GM19438 (cell line): Measurements from ENCODE around the gene SEPTIN2.
"Not testable (repeated sequence)": the region's sequence is repeated elsewhere in the genome, so short reads cannot be mapped to it uniquely, and the experiment has no call there.

ENCODE experiments used
- ATAC-seq: cut with Tn5 transposase; IDR thresholded peaks from one replicate; pipeline ENCODE4 v1.9.1; 2021; ENCODE audit warnings: low read depth; ENCODE audit not compliant: unreplicated experiment

The SEPTIN2 gene

DNA sequence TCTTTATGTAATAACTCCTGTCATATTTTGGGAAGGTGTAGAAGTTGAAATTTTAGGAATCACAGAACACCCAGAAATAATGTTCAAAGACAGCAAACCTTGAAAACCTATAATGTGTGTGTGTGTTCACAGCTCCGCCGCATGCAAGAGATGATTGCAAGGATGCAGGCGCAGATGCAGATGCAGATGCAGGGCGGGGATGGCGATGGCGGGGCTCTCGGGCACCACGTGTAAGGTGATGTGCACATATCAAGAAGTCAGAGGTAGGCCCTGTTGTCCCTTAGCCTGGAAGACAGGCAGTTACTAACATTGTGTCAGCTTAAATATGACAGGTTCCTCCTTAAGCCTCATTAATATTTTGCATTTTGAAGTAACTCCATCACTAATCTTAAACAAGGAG, 34.2 kb downstream of the SEPTIN2 start:
- no peak for ATAC-seq

DNA sequence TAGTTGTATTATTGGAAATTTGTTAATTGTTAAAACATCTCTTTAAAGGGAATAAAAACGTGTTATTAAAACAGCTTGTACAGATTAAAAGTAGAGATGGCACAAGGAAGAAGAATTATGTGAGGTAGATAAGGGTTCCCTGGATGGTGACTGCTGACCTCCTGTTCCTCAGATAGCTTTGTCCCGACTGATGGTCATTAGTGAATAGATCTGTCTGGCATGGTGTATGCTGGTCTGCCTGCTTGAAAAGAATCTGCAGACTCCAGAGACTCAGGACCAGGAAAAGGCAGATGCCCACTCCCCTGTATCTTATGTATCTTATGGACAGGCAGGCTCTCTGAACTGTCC, 34.8 kb downstream of the SEPTIN2 start:
- no peak for ATAC-seq

DNA sequence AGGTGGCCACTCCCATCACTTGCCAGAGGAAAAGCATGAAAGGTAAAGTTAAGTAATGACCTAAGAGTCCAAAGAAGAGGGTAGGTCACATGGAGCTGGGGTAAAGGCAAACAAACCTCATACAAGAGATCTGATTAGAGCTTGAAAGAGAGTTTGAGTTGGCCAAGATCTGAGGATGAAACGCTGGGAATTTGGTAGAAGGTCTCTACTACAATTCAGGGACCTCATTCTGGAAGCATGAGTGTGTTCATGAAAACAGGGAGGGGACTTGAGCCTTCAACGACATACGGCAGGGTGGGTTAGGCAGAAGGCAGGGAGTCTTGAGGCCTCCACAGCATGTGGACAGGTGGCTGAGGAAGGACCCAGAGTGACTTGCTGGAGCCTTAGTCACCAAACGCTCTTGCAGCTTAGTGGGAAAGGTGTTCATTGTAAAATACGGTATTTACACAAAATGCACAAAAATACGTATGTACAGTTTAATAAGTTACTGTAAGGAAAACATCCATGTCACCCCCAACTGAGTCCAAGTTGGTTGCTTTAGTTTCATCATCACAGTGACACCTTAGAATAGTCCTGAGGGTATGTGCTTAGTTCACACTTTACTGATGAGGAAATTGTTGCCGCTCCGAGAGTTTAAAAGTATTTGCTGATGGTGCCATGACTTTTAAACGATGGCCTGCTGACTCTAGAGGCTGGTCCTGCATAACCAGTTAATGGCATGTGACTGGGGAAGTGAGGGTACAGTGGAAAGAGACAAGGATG, 35.3 kb downstream of the SEPTIN2 start:
- no peak for ATAC-seq

DNA sequence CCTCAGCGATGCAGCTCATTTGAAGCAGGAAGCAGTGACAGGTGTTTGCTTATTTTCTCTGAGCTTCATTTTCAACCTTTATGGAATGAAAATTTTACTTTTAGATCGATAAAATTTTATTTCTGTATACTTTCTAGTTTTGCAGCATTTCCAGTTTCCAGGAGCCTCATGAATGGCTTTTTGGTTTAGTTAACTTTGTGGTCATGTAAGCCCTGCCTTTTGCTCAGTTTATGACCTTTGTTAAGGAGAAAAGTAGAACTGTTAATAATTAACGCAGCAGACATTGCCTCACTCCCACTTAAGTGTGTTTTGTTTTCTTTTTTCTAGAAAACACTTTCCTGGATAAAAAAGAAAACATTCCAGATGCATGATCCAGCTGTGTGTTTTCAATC, 35.9 kb downstream of the SEPTIN2 start:
- ATAC-seq: no peak

DNA sequence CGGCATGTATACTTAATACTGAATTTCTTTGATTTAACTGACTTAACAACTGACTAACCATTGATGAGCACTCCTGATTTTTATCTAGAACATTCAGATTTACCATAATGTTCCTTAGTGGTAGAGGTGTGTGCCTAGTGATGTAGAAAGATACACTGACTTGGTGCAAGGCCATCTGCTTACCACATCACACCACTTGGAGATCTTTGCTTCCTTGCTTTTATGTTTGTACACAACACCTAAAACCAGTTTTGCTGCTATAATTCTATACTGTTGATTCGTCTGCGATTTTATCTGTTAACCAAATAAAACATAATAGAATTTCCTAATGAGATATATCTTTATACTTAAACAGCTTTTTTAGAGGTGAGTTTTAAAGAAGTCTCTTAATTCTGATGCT, 36.5 kb downstream of the SEPTIN2 start:
- ATAC-seq: no peak

DNA sequence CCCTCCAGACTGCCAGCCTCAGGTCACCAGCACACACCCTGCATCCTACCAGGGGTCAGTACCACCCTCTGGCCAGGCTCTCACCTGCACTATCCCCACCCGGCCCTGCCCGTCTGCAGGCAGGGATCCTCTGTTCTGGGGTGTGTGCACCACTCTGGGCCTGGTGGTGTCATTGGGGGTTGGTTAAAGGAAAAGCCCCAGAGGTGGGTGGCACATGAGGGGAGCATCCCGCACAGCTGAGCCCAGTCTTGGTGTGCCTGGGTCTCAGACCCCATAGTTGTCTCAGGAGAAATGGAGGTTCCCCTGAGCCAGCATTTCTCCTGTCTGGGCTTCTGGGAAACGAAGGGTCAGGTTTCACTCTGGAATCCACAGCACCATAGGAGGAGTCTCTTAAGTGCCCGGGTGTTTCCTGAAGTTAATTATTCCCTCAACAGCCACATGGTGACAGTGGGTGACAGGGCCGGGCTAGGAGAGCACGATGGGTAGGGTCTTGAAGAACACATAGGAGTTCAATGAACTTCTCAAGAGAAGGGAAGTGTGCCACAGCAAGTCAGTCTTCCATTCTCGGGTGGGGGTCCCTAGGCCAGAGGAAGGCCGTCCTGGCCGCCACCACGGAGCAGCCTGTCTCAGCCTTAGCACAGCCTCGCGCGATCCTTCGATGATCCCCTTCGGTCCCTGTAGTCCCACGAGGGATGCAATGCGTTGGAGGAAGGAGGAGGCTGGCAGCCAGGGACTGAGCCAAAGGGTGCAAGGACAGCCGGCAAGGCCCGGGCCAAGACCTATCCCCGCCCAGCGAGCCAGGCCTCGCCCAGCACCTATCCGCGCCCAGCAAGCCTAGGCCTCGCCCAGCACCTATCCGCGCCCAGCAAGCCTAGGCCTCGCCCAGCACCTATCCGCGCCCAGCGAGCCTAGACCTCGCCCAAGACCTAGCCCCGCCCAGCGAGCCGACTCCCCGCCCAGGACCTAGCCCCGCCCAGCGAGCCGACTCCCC, 39.2 kb downstream of the SEPTIN2 start:
- ATAC-seq: peak; percentile 35

DNA sequence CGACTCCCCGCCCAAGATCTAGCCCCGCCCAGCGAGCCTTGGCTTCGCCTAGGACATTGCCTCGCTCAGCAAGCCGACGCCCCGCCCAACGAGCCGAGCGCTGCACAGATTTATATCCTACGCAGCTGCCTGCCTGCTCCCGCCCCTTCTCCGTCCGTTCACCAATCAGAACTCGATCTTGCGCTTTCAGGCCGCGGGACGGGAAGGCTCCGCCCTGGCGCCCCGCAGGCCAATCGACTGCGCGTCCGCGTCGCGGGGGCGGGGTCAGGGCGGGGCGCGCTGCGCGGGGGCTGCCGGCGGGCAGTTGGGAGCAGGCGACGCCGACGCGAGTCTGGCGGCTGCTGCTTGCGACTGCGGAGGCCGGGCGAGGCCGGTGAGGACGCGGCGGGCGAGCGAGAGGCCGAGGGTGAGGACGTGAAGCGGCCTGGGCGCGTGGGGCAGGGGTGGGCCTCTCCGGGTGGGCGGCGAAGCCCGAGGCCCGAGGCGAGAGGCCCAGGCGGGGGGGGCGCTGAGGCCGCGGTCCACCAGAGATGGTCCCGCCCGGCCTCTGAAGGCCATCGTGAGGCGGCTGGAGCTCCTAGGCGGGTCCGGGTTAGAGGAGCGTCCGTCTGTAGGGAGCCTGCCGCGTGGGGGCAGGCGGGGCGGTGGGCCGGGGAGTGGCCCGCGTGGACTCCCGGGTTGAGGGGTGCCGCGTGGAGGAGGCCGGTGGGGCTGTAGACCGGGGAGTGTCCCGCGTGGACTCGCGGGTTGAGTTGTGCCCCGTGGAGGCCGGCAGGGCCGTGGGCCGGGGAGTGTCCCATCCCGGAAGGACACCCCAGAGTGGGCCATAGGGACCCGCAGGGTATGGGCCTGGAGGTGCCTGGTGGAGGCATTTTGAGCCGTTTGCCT, 40.5 kb downstream of the SEPTIN2 start, which contains the start of gene FARP2:
FARP2 (plus strand) TSS at position 303 of the 888 bp plus-strand sequence. CDS start 16,823 bp downstream, outside the sequence.
- peak; percentile 78 for ATAC-seq

DNA sequence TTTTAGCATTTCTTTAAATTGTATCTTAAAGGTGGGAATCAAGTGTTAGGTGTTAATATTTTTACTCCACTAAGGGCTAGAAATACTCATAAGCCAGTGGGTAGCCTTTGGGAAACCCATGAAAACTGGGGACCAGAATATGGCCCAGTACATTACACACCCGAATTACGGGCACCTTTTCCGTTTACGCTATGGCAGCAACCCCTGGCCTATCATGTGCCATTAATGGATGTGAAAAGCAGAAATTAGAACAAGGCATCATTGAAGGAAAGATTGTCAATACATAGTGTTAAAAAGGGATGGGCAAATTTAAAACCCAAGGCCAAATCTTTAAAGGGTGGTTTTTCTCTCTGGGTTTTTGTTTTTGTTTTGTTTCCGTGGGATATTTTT, 41.1 kb downstream of the SEPTIN2 start:
- no peak for ATAC-seq

DNA sequence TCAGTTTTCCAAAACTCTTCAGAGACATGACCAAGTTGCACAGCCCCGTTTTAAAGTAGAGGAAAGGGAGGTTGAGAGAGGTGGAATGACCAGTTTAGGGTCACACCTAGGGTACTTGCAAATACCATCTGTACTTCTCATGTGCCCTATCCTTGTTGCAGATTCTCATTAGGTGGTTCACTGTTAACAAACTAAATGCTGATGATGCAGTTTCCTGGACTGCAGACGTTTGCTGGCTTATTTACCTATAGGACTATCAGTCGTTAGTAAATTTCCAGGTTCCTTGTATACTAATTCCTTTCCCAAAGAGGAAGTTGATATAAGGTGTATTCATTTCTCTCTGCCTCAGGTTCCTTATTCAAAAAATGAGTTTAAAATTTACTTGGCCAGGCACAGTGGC, 41.8 kb downstream of the SEPTIN2 start:
- no peak for ATAC-seq

DNA sequence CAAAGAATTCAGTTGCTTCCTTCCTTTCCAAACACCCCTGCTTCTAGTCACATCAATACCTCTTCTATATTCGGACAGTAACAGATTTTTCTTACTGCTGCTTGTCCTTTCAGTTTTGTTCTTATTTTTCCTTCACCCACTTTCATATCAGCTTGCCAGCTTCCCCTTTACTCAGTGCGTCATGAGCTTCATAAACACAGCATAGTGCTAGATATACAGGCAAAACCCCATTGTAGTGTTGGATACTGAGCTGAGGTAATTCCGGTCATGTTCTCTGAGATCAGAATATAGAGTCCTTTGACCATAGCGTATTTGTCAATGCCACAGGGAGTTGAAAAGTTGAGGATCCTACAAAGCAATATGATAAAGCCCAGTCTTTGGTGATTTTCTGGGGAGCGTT, 42.7 kb downstream of the SEPTIN2 start:
- ATAC-seq: no peak

DNA sequence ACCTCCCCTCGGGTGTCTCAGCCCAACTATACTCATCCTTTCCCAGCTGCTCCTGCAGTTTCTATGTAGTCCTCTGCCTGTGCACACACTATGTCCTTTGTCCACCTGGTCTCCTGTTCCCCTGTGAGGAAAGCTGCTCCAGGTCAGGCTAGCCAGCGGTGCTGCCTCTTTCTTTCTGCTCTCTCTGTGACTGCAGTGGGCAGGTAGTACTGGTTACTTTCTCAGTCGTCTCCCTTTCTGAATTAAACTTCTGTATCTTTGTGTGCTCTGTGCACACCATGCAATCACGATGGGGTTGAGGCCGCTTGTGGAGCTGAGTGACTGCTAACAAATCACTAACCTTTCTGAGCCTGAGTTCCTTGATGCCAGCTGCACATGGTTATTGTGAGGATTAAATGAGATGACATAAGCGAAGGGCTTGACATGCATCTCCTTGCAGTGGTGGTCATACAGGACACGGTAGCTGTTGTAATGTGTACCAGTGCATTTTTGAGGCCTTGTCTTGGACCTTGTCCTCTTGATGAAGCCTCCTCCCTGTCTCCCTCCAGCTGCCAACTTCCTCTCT, 43.8 kb downstream of the SEPTIN2 start:
- no peak for ATAC-seq

DNA sequence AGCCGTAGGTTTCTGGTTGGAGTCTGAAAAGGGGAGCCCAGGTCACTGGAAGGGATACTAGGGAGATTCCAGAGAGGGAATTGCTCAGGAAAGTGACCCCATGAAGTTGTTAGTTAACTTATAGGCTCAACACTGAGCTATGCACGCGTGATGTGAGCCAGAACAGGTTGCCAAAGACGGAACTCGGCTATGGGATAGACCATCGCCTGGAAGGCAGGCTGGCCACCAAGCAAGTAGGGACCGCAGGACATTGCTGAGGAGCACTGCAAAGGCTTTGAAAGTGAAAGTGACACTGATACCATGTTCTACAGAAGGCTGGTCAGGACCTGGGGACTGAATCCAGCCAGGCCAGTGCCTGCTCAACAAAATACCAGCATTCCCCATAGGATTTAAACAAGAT, 47.7 kb downstream of the SEPTIN2 start:
- ATAC-seq: no peak

DNA sequence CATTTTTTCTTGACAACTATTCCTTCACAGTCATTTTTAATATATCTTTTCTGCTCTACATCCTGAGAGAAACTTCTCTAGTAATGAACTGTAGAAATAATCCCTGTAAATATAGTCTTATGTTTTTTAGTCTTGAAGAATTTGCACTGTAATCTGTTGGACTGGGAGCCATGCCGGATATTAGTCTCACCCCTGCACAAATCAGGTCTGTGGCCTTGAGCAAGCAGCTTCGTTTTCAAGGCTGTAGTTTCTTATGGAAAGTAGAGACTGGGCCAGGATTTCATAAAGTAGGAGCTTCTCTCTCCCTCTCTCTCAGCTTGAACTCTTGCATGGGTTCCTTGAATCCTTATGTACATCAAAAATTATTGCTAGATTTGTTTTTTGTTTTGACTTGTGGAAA, 49.1 kb downstream of the SEPTIN2 start:
- ATAC-seq: no peak

DNA sequence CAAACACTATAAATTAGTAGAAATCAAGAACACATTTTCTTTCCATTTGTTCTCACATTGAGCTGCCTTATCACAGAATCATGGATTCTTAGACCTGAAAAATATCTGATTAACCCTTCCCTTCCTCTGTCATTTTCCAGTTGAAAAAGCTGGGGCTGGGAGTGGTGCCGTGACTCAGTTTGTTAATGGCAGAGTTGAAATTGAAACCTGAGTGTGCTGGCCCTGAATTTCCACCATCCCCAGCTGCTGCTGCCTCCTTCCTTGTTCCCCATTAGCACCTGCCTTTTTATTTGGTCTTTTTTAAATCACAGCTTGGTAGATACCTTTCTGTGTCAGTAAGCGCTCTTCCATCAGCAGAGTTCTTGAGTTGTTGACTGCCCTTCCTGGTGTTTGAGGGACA, 51.0 kb downstream of the SEPTIN2 start:
- ATAC-seq: no peak

DNA sequence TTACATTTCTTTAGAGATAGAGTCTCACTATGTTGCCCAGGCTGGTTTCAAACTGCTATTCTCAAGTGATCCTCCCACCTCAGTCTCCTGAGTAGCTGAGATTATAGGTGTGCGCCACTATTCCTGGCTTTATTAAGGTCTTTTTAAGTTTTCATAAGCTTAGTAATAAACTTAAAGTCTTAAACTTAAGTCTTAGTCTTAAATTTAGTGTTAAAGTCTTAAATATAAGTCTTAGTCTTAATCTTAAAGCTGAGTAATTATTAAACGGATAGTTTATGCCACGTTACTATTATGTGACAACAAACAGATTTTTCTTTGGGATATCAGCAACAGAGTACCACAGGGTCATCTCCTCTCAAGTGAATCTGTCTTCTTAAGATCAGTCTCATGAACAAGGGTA, 52.9 kb downstream of the SEPTIN2 start:
- no peak for ATAC-seq

DNA sequence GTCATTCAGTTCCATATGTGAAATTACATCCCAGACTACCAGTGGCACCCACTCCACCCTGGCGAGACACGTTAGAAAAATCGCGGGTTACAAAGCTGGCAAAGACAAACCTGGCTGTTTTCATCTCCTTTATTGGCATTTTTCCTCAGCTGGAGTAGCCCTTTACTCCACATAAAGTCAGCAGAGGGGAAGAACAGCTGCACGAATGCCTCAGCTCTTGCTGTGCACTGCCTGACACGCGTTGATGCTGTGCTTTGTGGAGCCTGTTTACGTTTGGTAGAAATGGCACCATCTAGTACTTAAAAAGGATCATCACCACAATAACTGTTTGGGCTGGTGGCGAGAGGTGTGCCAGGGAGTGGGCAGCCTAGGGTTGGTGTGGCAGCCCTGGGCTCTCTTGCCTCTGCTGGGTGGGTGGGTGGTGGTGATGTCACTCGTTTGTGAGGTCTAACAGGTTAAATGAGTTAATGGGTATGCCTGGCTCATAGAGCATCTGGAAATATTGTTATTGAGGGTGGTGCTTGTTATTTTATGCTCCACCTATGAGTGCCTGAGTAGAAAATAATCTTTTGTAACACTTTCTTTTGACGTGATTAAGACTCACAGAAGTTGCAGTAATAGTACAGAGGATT, 56.8 kb downstream of the SEPTIN2 start:
- ATAC-seq: no peak

DNA sequence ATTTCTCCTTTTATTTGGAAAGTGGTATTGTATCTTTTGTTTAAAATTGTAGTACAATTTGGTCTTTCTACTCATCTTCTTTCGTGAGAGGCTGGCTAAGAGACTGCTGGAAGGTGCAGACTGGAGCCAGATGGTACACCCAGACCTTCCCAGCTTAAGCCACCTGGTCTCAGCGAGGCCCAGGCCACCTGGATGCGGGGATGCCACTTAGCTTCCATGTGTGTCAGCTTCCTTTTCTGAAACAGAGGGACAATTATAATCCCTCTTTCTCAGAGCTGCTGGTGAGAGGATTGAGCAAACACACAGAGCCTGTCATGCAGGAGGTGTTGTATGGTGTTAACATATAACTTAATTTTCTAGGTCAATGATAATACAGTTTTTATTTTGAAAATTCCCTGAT, 57.7 kb downstream of the SEPTIN2 start:
- ATAC-seq: no peak

DNA sequence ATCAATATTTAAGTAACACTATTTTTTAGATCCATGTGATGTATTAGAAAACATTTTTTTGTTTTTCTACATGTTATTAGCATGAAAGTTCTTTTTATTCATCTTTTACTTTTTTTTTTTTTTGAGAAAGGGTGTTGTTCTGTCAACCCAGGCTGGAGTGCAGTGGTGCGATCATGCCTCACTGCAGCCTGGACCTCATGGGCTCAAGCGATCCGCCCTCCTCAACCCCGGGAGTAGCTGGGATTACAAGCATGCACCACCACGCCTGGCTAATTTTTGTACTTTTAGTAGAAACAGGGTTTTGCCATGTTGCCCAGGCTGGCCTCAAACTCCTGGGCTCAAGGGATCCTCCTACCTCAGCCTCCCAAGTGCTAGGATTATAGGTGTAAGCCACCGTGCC, 58.2 kb downstream of the SEPTIN2 start:
- ATAC-seq: not testable (repeated sequence)

DNA sequence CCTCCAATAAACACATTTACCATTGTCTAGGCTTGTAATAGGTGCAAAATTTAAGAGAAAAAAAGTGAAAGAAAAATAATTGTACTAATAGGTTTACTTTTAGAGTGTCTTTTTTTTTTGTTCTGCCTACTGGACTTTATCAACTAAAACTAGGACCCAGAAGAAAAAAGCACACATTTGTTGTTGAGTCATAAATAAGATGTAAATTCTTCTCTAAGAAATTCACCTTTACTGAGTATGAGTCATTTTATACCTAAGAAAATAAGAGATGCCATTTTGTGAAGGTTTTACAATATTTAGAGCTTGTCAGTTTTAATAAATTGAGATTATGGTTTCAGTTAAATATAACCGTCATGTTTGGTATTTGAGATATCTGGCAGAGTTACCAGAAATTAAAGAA, 59.6 kb downstream of the SEPTIN2 start:
- no peak for ATAC-seq

DNA sequence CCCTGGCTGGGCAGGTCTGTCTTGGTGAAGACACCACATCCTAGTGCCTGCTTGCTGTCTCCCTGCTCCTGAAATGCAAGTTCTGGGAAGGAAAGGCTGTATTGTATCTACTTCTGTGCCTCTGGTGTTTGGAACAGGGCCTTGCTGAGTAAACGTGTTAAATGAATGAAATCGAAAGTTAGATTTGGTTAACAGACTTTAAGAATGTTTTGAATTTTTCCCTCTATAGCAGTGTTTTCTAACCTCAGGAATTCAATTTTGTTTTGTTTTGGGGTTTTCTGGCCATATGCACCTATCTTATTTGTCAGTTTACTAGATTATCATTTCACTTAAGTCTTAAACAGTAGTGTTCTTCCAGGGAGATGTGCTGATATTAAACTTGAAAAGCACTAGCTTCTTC, 61.1 kb downstream of the SEPTIN2 start:
- ATAC-seq: no peak
